GM12878 (cell line): ENCODE results near the gene TBRG4. TPM values are rescaled to one million over a fixed set of nuclear protein-coding genes. Genes with fewer than 3 reads are reported as not detected.

Experiments
- ATAC-seq: fragments of 200-7000 bp; cut with Tn5 transposase; 3 replicates; pipeline ENCODE4 v1.9.1; 2020; ENCODE audit warnings: mild to moderate bottlenecking, moderate library complexity
- BruUV-seq: library from RNA; stranded (reverse); fragments of 400-500 nt; replicated peaks from 2 replicates; lab custom pipeline; 2021; lab: Mats Ljungman, UMichigan
- CTCF ChIA-PET: fragments of 300-600 bp; sonication (Branson Sonifier 250); formaldehyde crosslinking; extraction: SDS; loops from one replicate; lab custom pipeline; 2021; ENCODE audit warnings: inconsistent platforms; lab: Yijun Ruan, JAX
- POLR2A ChIA-PET: fragments of 350-600 bp; formaldehyde crosslinking; extraction: SDS; loops from one replicate; lab custom pipeline; 2021; ENCODE audit warnings: inconsistent platforms; lab: Charles Lee
- RAD21 ChIA-PET: fragments of 300-600 bp; sonication (Branson Sonifier 250); formaldehyde crosslinking; loops from one replicate; lab custom pipeline; 2023; ENCODE audit warnings: antibody characterized with exemption; ENCODE audit not compliant: unreplicated experiment; lab: Charles Lee
- SMC1A ChIA-PET: fragments of 300-600 bp; sonication (Branson Sonifier 250); formaldehyde crosslinking; loops from one replicate; lab custom pipeline; 2023; ENCODE audit not compliant: unreplicated experiment, uncharacterized antibody; lab: Charles Lee
- DNase-seq: peaks from one replicate; pipeline ENCODE4 v3.0.0-alpha.2; 2011; ENCODE audit warnings: low read depth, low spot score
- FAIRE-seq: peaks from 3 replicates; lab custom pipeline; 2011; peaks lifted over from hg19 to GRCh38; lab: Jason Lieb, UNC
- H2AFZ ChIP-seq: 2 replicates; pipeline ENCODE4 v1.6.0; 2011; ENCODE audit warnings: low read depth, low read length, control low read depth; ENCODE audit not compliant: control insufficient read depth
- H3K27ac ChIP-seq: 2 replicates; pipeline ENCODE4 v1.5.1; 2011; ENCODE audit warnings: control low read depth; ENCODE audit not compliant: control insufficient read depth, insufficient read depth
- H3K27me3 ChIP-seq, 2 experiments: replicated peaks in 1 of 2; 2 replicates each; pipeline versions ENCODE4 v1.6.0 to v1.6.1; 2011; ENCODE audit warnings: low read length in 1 of 2; ENCODE audit not compliant: control insufficient read depth in 2 of 2, insufficient read depth in 2 of 2
- H3K36me3 ChIP-seq, 2 experiments: 2 replicates each; pipeline ENCODE4 v1.5.1; 2011; ENCODE audit warnings: low read length in 1 of 2; ENCODE audit not compliant: control insufficient read depth in 2 of 2, insufficient read depth in 2 of 2
- H3K4me1 ChIP-seq: 2 replicates; pipeline ENCODE4 v1.6.1; 2011; ENCODE audit warnings: mild to moderate bottlenecking, low read length, moderate library complexity, mixed read lengths; ENCODE audit not compliant: control insufficient read depth, insufficient read depth
- H3K4me2 ChIP-seq: 2 replicates; pipeline ENCODE4 v1.6.0; 2011; ENCODE audit warnings: control low read depth; ENCODE audit not compliant: control insufficient read depth, insufficient read depth
- H3K4me3 ChIP-seq: fragments of 200-600 bp; sonication (generic); 2 replicates; pipeline ENCODE4 v1.5.1; 2016
- H3K79me2 ChIP-seq: 2 replicates; pipeline ENCODE4 v1.6.0; 2011; ENCODE audit warnings: low read length; ENCODE audit not compliant: control insufficient read depth, insufficient read depth
- H3K9ac ChIP-seq: 2 replicates; pipeline ENCODE4 v1.8.0; 2011; ENCODE audit warnings: low read length, control low read depth, mixed read lengths; ENCODE audit not compliant: control insufficient read depth, insufficient read depth
- H3K9me3 ChIP-seq: replicated peaks from 3 replicates; pipeline ENCODE4 v1.5.1; 2011; ENCODE audit warnings: mild to moderate bottlenecking, low read length; ENCODE audit not compliant: control insufficient read depth, insufficient read depth
- H4K20me1 ChIP-seq: 2 replicates; pipeline ENCODE4 v1.6.0; 2011; ENCODE audit not compliant: control insufficient read depth, insufficient read depth
- ATF7 ChIP-seq: fragments of 450-650 bp; IDR thresholded peaks from 2 replicates; pipeline ENCODE4 v1.6.1; 2016; ENCODE audit warnings: low read depth, mild to moderate bottlenecking
- CBX3 ChIP-seq: fragments of 200-600 bp; sonication (generic); IDR thresholded peaks from 2 replicates; pipeline ENCODE4 v1.6.1; 2016; ENCODE audit warnings: low read depth, borderline replicate concordance
- EED ChIP-seq: sonication (generic); IDR thresholded peaks from 2 replicates; pipeline ENCODE4 v1.6.1; 2016; ENCODE audit warnings: antibody characterized with exemption, low read depth
- HCFC1 ChIP-seq: fragments of 150-350 bp; IDR thresholded peaks from 2 replicates; pipeline ENCODE4 v1.6.1; 2014; ENCODE audit warnings: low read length
- IRF5 ChIP-seq: fragments of 450-650 bp; IDR thresholded peaks from 2 replicates; pipeline ENCODE4 v1.6.1; 2017; ENCODE audit warnings: borderline replicate concordance
- NR2F1 ChIP-seq: fragments of 450-650 bp; conservative IDR thresholded peaks from 2 replicates; pipeline ENCODE4 v1.6.1; 2017; ENCODE audit warnings: mild to moderate bottlenecking
- RAD21 ChIP-seq: IDR thresholded peaks from 2 replicates; pipeline ENCODE4 v1.6.1; 2011; ENCODE audit warnings: mild to moderate bottlenecking, low read depth, low read length, moderate library complexity; ENCODE audit not compliant: insufficient read depth
- RBBP5 ChIP-seq: fragments of 200-600 bp; sonication (generic); conservative IDR thresholded peaks from 2 replicates; pipeline ENCODE4 v1.6.1; 2016
- ZBTB33 ChIP-seq: fragments of 450-650 bp; IDR thresholded peaks from 2 replicates; pipeline ENCODE4 v1.6.1; 2017; ENCODE audit warnings: mild to moderate bottlenecking
- ZNF274 ChIP-seq: IDR thresholded peaks from one replicate; pipeline ENCODE4 v1.8.0; 2011; ENCODE audit not compliant: insufficient read length, insufficient read depth
- ZNF687 ChIP-seq: fragments of 450-650 bp; IDR thresholded peaks from 2 replicates; pipeline ENCODE4 v1.6.1; 2017; ENCODE audit warnings: mild to moderate bottlenecking, moderate library complexity
- WGBS: methylation state at CpG from one replicate; pipeline ENCODE4 v1.1.6; 2016; ENCODE audit warnings: low lambda C conversion rate; ENCODE audit not compliant: insufficient replicate concordance, insufficient coverage; ENCODE audit errors: missing lambda C conversion rate; 5-methylcytosine and 5-hydroxymethylcytosine counted together
- in situ Hi-C: fragments of 300-500 bp; cut with MboI; formaldehyde crosslinking; loops from 9 replicates; pipeline ENCODE4 v1.14.3; 2018; ENCODE audit warnings: mixed read lengths
- intact Hi-C: fragments of 100-400 bp; cut with micrococcal nuclease; formaldehyde crosslinking; loops from one replicate; pipeline ENCODE4 v1.14.2; 2022; ENCODE audit not compliant: unreplicated experiment
- polyA plus RNA-seq, 11 experiments: library from polyadenylated mRNA; depleted of rRNA in 4 of 11; unstranded in 6 of 11; stranded (reverse) in 5 of 11; fragments of >200 nt; fragmentation: Nextera tagmentation in 4 of 11; fragmentation: Illumina TruSeq in 1 of 11; extraction: Ambion mirVana in 4 of 11; extraction: Trizol in 1 of 11; gene quantifications; 1 replicate in 1 of 11; 2 replicates in 10 of 11; pipeline versions ENCODE4 v1.2.1 to v1.2.3, GENCODE V29; 2011 to 2016; ENCODE audit warnings: inconsistent platforms in 2 of 11, missing spikeins in 2 of 11, low read depth in 1 of 11
- total RNA-seq, 4 experiments: library from RNA; depleted of rRNA in 3 of 4; stranded (reverse); fragments of >200 nt in 3 of 4; fragmentation: Illumina TruSeq in 1 of 4; extraction: Trizol in 1 of 4; gene quantifications; 2 replicates each; pipeline versions ENCODE4 v1.2.1 to v1.2.3, GENCODE V29; 2013 to 2021

Gene TBRG4
- total and polyA plus RNA-seq, 10 of the 15 experiments (the other 5 are each of a cell fraction or from before 2014, with no cell fraction given) = 8.4 to 130 (median 118) TPM

- TF ChIP-seq ZBTB33 (no peak), HCFC1 (no peak), ZNF274 (no peak)
Observed at GRCh38 chr7:45101748-45102147, 9.7 kb downstream of the TBRG4 start (continued).

GRCh38 chr7:45100761-45101480, 10.6 kb downstream of the TBRG4 start:
- 91% methylated on average over 10 of the region's 13 CpGs for WGBS
- ChIA-PET CTCF (no interaction called here), SMC1A (no interaction called here)
- H3K4me1 ChIP-seq = no peaks in the 10 kb centered on the region
- no peak overlapping the region for H3K4me3 ChIP-seq
- H3K79me2 ChIP-seq = peaks cover 2% of the 10 kb centered on the region
- H3K36me3 ChIP-seq = peaks cover 37 to 51% of the 10 kb centered on the region in 2 experiments
- no peak for FAIRE-seq
- no peaks in the 10 kb centered on the region for H3K9me3 ChIP-seq
- H3K9ac ChIP-seq = no peak overlapping the region
- TF ChIP-seq EED (no peak), CBX3 (no peak), ATF7 (no peak), NR2F1 (no peak), IRF5 (no peak), RAD21 (no peak), RBBP5 (no peak), ZNF687 (no peak)
- TF ChIP-seq, all 136 proteins: peak for 0
- no peaks in the 10 kb centered on the region for H3K27me3 ChIP-seq
- no peak overlapping the region for H2AFZ ChIP-seq
- no peak overlapping the region for H3K27ac ChIP-seq
- DNase-seq (no peak), ATAC-seq (no peak)
- RAD21 ChIA-PET = no interaction called here
- no peaks in the 10 kb centered on the region for H4K20me1 ChIP-seq
- H3K4me2 ChIP-seq = no peak overlapping the region
- in situ Hi-C loops = no loop called here
- intact Hi-C loops = no loop called here
- no TSS peak for BruUV-seq
- POLR2A ChIA-PET = no interaction called here
